Transverse colon (tissue), 3 donors: ENCODE measurements around the gene DKK1.

ENCODE experiments used
- CTCF ChIP-seq, 5 experiments: fragments of 200-600 bp in 3 of 5; fragments of 450-650 bp in 2 of 5; sonication (generic) in 3 of 5; IDR thresholded peaks; 1 replicate in 2 of 5; 2 replicates in 3 of 5; pipeline ENCODE4 v1.5.1; 2016 to 2017; ENCODE audit warnings: antibody characterized with exemption in 5 of 5, inconsistent platforms in 3 of 5, mild to moderate bottlenecking in 2 of 5, moderate library complexity in 1 of 5
- EP300 ChIP-seq: sonication (generic); formaldehyde crosslinking; IDR thresholded peaks from one replicate; pipeline ENCODE4 v1.6.1; 2017; ENCODE audit warnings: antibody characterized with exemption, low read depth
- POLR2A ChIP-seq: fragments of 450-650 bp; IDR thresholded peaks from one replicate; pipeline ENCODE4 v1.6.1; 2016; ENCODE audit warnings: antibody characterized with exemption, mild to moderate bottlenecking, moderate library complexity

- TF ChIP-seq CTCF (IDR thresholded peaks at IDR 0.05) (no peak), POLR2A (no peak), EP300 (no peak)
Measured at GRCh38 chr10:52280051-52280450, 34.0 kb upstream of the DKK1 start.
